HL-60 (cell line): Measurements from ENCODE around the gene STUM.

Experiments
- DNase-seq, 2 experiments: peaks; one replicate each; pipeline ENCODE4 v3.0.0-alpha.2; 2010 to 2020; ENCODE audit warnings: low read depth in 1 of 2, low spot score in 1 of 2
- H3K27ac ChIP-seq: fragments of 250-450 bp; sonication (Bioruptor Pico); replicated peaks from 2 replicates; pipeline ENCODE4 v1.5.1; 2020; ENCODE audit warnings: mild to moderate bottlenecking, moderate library complexity
- H3K27me3 ChIP-seq: fragments of 250-450 bp; sonication (Bioruptor Pico); 2 replicates; pipeline ENCODE4 v1.5.1; 2021; ENCODE audit warnings: mild to moderate bottlenecking, moderate library complexity; ENCODE audit not compliant: insufficient read depth, poor library complexity, severe bottlenecking
- H3K4me3 ChIP-seq: replicated peaks from 2 replicates; pipeline ENCODE4 v1.5.1; 2011; ENCODE audit warnings: mild to moderate bottlenecking, control low read depth, low read length; ENCODE audit not compliant: insufficient read depth
- CTCF ChIP-seq: IDR thresholded peaks from one replicate; pipeline ENCODE4 v1.5.1; 2011; ENCODE audit warnings: low read length, control low read depth, inconsistent platforms; ENCODE audit not compliant: insufficient read depth
- GABPA ChIP-seq: IDR thresholded peaks from 2 replicates; pipeline ENCODE4 v1.6.1; 2012; ENCODE audit warnings: low read depth
- POLR2AphosphoS5 ChIP-seq: IDR thresholded peaks from 2 replicates; pipeline ENCODE4 v1.6.1; 2012; ENCODE audit warnings: low read depth
- REST ChIP-seq: IDR thresholded peaks from 2 replicates; pipeline ENCODE4 v1.6.1; 2012; ENCODE audit warnings: low read depth; ENCODE audit not compliant: insufficient replicate concordance
- SPI1 ChIP-seq: IDR thresholded peaks from 2 replicates; pipeline ENCODE4 v1.6.1; 2012; ENCODE audit warnings: low read depth, mild to moderate bottlenecking, borderline replicate concordance

STUM gene

GRCh38 chr1:226588484-226588883 lies 39.9 kb downstream of the STUM start:
- DNase-seq: no peak
- H3K27ac ChIP-seq: no peak overlapping the region
- TF ChIP-seq REST (no peak), CTCF (no peak), POLR2AphosphoS5 (no peak), SPI1 (no peak), GABPA (no peak)
- H3K4me3 ChIP-seq: no peak overlapping the region
- peaks cover 6% of the 10 kb centered on the region for H3K27me3 ChIP-seq

GRCh38 chr1:226589008-226589733 lies 40.6 kb downstream of the STUM start:
- peaks cover 6% of the 10 kb centered on the region for H3K27me3 ChIP-seq
- DNase-seq: no peak
- H3K27ac ChIP-seq: no peak overlapping the region
- no peak for TF ChIP-seq SPI1
- TF ChIP-seq GABPA: no peak
- H3K4me3 ChIP-seq: no peak overlapping the region

GRCh38 chr1:226590614-226591013 lies 42.0 kb downstream of the STUM start:
- Histone ChIP-seq H3K27me3 (peaks cover 6% of the 10 kb centered on the region), H3K27ac (no peak overlapping the region), H3K4me3 (no peak overlapping the region)
- TF ChIP-seq SPI1 (no peak), REST (no peak), GABPA (no peak), POLR2AphosphoS5 (no peak), CTCF (no peak)
- no peak for DNase-seq

GRCh38 chr1:226593541-226593940 lies 45.0 kb downstream of the STUM start:
- TF ChIP-seq POLR2AphosphoS5: no peak
- TF ChIP-seq SPI1: no peak
- no peak for TF ChIP-seq GABPA
- no peak for TF ChIP-seq REST
- no peak for TF ChIP-seq CTCF
- DNase-seq: no peak
- Histone ChIP-seq H3K27me3 (peaks cover 8% of the 10 kb centered on the region), H3K27ac (no peak overlapping the region), H3K4me3 (no peak overlapping the region)
